ENCODE data around the gene FBXW9.

DNA sequence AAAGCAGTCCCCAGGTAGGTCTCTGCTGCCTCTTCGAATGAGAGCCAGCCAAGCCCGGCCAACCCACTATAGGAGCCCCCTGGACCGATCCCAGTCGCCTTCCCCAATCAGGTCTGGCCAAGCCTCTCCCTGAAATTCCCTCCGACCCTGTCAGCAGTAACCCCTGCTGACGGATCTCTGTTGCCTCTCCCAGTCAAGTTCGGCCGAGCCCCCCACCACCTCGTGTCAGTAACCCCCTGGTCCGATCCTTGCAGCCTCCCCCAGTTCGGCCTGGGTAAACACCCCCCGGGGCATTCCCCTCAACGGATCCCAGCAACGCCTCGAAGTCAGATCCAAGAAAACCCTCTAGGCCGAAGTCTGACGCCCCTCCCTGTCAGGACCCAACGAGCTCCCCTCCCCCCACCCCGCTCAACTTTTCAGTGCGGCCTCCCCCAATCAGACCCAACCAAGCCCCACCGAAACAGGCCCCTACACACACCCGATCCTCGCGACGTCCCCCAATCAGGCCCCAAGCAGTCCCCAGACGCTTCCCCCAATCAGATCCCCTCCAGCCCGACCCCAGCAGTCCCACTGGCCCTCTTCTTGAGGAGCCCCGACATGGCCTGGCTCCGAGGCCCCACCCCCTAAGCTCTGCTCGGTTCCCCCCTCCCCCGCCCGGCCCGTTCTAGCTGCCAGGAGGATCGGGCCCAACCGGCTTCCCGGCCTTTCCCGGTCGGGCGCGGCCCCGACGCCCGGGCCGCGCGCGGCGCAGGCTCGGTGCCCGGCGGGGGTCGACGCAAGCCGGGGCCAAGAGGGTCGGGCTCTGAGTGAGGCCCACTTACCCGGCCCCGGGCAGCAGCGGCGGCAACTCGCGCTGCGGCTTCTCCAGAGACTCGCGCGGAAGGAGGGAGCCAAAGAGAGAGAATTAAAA lies 25.5 kb upstream of the FBXW9 start:
- TF ChIP-seq, protein P1, sequence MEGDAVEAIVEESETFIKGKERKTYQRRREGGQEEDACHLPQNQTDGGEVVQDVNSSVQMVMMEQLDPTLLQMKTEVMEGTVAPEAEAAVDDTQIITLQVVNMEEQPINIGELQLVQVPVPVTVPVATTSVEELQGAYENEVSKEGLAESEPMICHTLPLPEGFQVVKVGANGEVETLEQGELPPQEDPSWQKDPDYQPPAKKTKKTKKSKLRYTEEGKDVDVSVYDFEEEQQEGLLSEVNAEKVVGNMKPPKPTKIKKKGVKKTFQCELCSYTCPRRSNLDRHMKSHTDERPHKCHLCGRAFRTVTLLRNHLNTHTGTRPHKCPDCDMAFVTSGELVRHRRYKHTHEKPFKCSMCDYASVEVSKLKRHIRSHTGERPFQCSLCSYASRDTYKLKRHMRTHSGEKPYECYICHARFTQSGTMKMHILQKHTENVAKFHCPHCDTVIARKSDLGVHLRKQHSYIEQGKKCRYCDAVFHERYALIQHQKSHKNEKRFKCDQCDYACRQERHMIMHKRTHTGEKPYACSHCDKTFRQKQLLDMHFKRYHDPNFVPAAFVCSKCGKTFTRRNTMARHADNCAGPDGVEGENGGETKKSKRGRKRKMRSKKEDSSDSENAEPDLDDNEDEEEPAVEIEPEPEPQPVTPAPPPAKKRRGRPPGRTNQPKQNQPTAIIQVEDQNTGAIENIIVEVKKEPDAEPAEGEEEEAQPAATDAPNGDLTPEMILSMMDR (IDR thresholded peaks at IDR 0.05) = no peak
- TF ChIP-seq POLR2A (IDR thresholded peaks at IDR 0.05) = no peak
